Measurements from ENCODE around the gene PLA2G5.

- TF ChIP-seq CTCF (IDR thresholded peaks at IDR 0.05; ENCODE audit: low read length) (no peak), EZH2 (IDR thresholded peaks at IDR 0.05; ENCODE audit: borderline replicate concordance, low read length) (no peak)
These were observed 34.9 kb upstream of the PLA2G5 start for GRCh38 chr1:20035114-20035513.

Measured in OCI-LY1 (cell line).